Type B pancreatic cell (in vitro differentiated cells): ENCODE data around the gene USP7. TPM values are rescaled to one million over a fixed set of nuclear protein-coding genes. Genes with fewer than 3 reads are reported as not detected.

Experiments used
- DNase-seq: peaks from one replicate; pipeline ENCODE4 v3.0.0; 2021; ENCODE audit warnings: mixed read lengths; ENCODE audit not compliant: unreplicated experiment; ENCODE audit errors: extremely low spot score
- H3K27ac Mint-ChIP-seq: 2 replicates; pipeline ENCODE4 v1.8.0; 2021; ENCODE audit warnings: mild to moderate bottlenecking, mixed read lengths
- H3K27me3 Mint-ChIP-seq: 2 replicates; pipeline ENCODE4 v1.8.0; 2021; ENCODE audit warnings: mixed read lengths
- H3K36me3 Mint-ChIP-seq: 2 replicates; pipeline ENCODE4 v1.8.0; 2021; ENCODE audit warnings: mixed read lengths
- H3K4me1 Mint-ChIP-seq: one replicate; pipeline ENCODE4 v1.8.0; 2021; ENCODE audit warnings: mixed read lengths; ENCODE audit not compliant: unreplicated experiment
- H3K4me3 Mint-ChIP-seq: 2 replicates; pipeline ENCODE4 v1.8.0; 2021; ENCODE audit warnings: mild to moderate bottlenecking, mixed read lengths
- H3K9me3 Mint-ChIP-seq: 2 replicates; pipeline ENCODE4 v1.8.0; 2021; ENCODE audit warnings: mixed read lengths
- CTCF ChIP-seq: fragments of 200-600 bp; sonication (generic); conservative IDR thresholded peaks from 2 replicates; pipeline ENCODE4 v1.5.0; 2021; ENCODE audit warnings: antibody characterized with exemption, mild to moderate bottlenecking
- total RNA-seq: library from RNA; stranded (reverse); gene quantifications from 2 replicates; pipeline ENCODE4 v1.2.1, GENCODE V29; 2021; ENCODE audit warnings: low replicate concordance

USP7 gene
- total RNA-seq, 1 donor from 2014 or later, result 118 TPM

- TF ChIP-seq CTCF, result no peak
Observed at GRCh38 chr16:9007177-9007794, 43.6 kb upstream of the USP7 start.

GRCh38 chr16:9004183-9004582 is 40.5 kb upstream of the USP7 start:
- no peak for TF ChIP-seq CTCF
- H3K4me1 Mint-ChIP-seq, result peaks cover 10% of the 10 kb centered on the region
- no peaks in the 10 kb centered on the region for H3K9me3 Mint-ChIP-seq
- no peak overlapping the region for H3K4me3 Mint-ChIP-seq
- no peaks in the 10 kb centered on the region for H3K27me3 Mint-ChIP-seq
- H3K36me3 Mint-ChIP-seq, result no peaks in the 10 kb centered on the region
- no peak for DNase-seq
- no peak overlapping the region for H3K27ac Mint-ChIP-seq

More at GRCh38 chr16:9007177-9007794, 43.6 kb upstream of the USP7 start:
- no peak overlapping the region for H3K27ac Mint-ChIP-seq
- H3K4me3 Mint-ChIP-seq, result peak overlapping the region; percentile 2
- H3K9me3 Mint-ChIP-seq, result no peaks in the 10 kb centered on the region
- H3K27me3 Mint-ChIP-seq, result peaks cover 4% of the 10 kb centered on the region
- H3K4me1 Mint-ChIP-seq, result peaks cover 10% of the 10 kb centered on the region
- no peak for DNase-seq
- H3K36me3 Mint-ChIP-seq, result no peaks in the 10 kb centered on the region

- Mint-ChIP-seq H3K27me3 (no peaks in the 10 kb centered on the region), H3K27ac (peak overlapping the region; percentile 72), H3K4me1 (peaks cover 10% of the 10 kb centered on the region), H3K4me3 (peak overlapping the region; percentile 74), H3K9me3 (no peaks in the 10 kb centered on the region), H3K36me3 (no peaks in the 10 kb centered on the region)
- DNase-seq, result no peak
- TF ChIP-seq CTCF, result no peak
Observed at GRCh38 chr16:9003763-9004162, 40.1 kb upstream of the USP7 start.

GRCh38 chr16:9003322-9003721 is 39.6 kb upstream of the USP7 start:
- Mint-ChIP-seq H3K4me3 (peak overlapping the region; percentile 74), H3K4me1 (peaks cover 7% of the 10 kb centered on the region), H3K9me3 (no peaks in the 10 kb centered on the region), H3K27ac (peak overlapping the region; percentile 72), H3K36me3 (no peaks in the 10 kb centered on the region), H3K27me3 (no peaks in the 10 kb centered on the region)
- no peak for DNase-seq
- no peak for TF ChIP-seq CTCF

GRCh38 chr16:9002042-9002441 is 38.3 kb upstream of the USP7 start:
- H3K27me3 Mint-ChIP-seq, result no peaks in the 10 kb centered on the region
- H3K9me3 Mint-ChIP-seq, result no peaks in the 10 kb centered on the region
- no peak overlapping the region for H3K4me3 Mint-ChIP-seq
- H3K27ac Mint-ChIP-seq, result no peak overlapping the region
- TF ChIP-seq CTCF, result no peak
- H3K36me3 Mint-ChIP-seq, result no peaks in the 10 kb centered on the region
- peaks cover 1% of the 10 kb centered on the region for H3K4me1 Mint-ChIP-seq
- DNase-seq, result no peak
